ENCODE measurements around the gene FGD6.

DNA sequence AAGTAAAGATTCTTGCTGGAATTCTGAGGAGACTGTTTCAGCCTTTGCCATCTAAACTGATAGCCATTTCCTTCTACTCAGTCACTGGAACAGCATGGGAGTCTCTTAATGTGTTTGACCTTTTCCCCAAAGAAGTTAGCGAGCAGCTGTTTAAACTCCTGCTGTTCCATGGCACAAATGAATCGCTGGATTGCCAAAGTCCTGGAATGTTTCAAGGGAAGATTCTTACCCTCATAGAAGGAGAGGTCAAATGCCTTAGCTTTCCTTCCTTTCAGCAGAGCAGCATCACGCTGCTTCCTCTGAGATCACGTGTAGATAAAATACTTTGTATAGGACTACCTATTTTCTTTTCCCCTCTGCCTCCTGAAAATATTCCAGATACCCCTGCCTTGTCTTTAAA, 133.3 kb downstream of the FGD6 start:
- TF ChIP-seq POLR2AphosphoS5 (IDR thresholded peaks at IDR 0.05): peak; percentile 37 to 90 (median 82)
- TF ChIP-seq POLR2A (IDR thresholded peaks at IDR 0.05): no peak
- TF ChIP-seq, protein P1, sequence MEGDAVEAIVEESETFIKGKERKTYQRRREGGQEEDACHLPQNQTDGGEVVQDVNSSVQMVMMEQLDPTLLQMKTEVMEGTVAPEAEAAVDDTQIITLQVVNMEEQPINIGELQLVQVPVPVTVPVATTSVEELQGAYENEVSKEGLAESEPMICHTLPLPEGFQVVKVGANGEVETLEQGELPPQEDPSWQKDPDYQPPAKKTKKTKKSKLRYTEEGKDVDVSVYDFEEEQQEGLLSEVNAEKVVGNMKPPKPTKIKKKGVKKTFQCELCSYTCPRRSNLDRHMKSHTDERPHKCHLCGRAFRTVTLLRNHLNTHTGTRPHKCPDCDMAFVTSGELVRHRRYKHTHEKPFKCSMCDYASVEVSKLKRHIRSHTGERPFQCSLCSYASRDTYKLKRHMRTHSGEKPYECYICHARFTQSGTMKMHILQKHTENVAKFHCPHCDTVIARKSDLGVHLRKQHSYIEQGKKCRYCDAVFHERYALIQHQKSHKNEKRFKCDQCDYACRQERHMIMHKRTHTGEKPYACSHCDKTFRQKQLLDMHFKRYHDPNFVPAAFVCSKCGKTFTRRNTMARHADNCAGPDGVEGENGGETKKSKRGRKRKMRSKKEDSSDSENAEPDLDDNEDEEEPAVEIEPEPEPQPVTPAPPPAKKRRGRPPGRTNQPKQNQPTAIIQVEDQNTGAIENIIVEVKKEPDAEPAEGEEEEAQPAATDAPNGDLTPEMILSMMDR (IDR thresholded peaks at IDR 0.05): no peak

Data from sigmoid colon (tissue), 4 donors.